HG03432 (cell line): ENCODE measurements around the gene SEMA3A.

Experiments
- ATAC-seq: cut with Tn5 transposase; IDR thresholded peaks from one replicate; pipeline ENCODE4 v1.9.1; 2021; ENCODE audit warnings: mild to moderate bottlenecking, moderate library complexity; ENCODE audit not compliant: unreplicated experiment

The SEMA3A gene

DNA sequence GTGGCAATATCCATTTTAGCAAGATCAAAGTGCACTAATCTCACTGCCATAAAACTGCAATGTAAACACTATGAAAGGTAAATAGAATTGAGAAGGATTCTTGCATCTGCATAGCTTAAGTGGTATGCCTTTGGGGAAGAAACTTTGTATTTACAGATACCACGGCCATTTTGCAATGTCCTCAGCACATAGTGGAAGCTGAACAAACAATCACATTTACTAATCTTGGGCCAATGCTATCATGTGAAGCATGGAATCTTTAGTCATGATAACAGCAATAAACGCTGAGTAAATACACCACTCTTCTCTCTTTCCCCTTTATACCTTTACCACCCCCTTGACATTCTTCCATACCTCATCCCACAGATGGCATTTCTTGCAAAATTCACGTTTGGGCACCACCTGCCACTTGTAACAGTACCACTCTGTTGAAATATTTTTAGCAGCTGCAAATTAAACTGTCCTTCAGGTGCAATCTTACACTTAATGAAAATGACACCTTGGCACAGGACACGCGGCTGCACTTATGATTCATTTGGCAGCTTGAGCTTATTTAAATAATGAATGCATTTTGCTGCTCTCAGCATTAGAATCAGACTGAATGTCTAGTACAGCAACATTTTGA, 171.8 kb downstream of the SEMA3A start:
- no peak for ATAC-seq

DNA sequence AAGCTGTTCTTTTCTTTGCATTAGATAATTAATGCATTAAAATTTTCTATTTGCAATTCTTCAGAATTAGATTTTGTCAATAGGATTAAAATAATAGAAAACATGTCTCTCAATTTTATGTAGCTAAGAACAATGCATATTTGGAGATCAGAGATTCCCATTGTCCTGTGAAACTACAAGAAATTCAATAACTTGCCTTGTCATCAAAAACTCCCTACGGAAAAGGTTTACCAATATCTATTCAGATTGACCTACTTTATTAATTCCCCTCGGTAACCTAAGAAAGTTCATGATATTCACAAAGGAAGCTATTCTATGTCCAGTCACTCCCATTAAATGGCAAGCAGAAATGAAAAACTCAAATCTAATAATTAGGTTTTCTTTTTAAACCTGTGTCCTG, 172.6 kb downstream of the SEMA3A start:
- ATAC-seq, result no peak

DNA sequence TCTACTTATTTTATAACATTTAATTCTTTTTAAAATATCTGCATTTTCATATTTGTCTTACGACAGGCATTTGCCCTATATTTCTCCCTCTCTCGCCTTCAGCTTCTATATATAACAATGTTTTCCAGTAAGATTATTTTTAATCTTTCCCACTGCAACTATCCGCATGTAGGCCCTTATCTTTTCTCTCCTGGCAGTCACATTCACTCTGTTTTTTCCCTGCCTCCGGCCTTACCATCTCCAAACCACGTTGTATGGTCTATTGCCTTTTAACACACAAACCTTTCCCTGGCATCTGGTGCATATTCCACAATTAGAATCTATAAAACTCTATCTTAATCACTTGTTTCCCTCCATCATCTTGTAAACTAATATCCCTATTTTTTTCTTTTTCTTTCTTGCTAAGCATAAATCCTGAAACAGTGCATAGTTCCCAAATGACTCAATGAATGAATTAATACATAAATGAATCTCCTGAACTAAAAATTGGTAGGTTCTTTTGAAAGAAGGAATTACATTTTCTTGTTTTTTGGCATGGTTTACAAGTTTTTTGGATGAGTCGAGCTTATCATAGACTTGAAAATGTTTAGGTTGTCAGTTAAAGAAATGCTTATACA, 173.2 kb downstream of the SEMA3A start:
- no peak for ATAC-seq

DNA sequence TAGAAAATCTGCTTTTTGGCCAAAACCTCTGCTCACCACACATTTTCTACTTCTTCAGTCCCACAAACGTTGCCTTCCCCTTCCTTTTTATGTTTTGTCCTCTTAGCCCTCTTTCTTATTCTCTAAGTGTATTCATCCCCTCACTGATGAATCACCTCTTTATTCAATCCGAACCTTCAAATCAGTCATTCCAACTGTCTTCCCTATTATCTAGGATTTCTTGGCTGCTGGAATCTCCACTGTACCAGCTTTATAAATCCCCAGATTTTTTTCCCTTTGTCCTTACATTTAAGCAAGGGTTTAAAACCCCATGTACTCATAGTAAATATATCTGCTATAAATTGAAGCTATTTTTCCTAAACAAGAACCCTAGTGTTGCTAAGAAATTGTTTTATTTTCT, 176.9 kb downstream of the SEMA3A start:
- ATAC-seq, result no peak

DNA sequence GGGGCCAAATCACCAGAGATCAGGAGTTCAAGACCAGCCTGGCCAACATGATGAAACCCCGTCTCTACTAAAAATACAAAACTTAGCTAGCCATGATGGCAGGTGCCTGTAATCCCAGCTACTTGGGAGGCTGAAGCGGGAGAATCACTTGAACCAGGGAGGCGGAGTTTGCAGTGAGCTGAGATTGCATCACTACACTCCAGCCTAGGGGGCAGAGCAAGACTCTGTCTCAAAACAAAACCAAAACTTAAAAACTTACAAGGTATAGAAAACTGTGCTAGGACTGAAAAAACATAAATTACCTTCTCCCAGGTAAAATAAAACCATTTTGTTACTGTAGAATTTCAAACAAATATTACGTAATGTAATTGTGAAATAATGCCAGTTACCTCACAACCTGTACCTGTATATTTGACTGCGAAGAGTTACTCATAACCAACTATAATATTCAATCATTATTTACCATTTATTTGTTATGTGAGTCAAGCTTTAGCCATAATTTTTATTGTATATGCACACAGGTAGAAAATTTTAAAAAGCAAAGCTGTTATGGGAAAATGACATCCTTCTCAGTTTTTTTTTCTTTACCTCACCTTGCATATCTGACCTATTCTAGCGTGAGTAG, 180.9 kb downstream of the SEMA3A start:
- no peak for ATAC-seq

DNA sequence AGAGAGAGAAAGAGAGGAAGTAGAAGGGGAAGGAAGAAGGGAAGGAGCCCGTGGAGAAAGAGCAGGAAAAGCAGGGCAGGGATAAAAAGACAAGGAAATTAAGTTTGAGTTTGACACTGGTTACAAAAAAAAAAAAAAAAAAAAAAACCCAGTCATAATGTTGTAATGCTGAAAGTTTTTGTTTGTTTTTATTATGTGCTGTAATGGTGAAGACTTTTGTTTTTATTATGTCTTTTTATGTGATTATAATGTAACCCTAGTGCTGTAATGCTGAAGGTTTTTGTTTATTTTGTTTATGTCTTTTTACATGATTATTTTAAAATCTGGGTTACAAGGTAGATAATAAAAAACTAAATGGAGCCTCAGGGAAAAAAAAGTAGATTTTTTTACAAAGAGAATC, 184.8 kb downstream of the SEMA3A start:
- no peak for ATAC-seq

DNA sequence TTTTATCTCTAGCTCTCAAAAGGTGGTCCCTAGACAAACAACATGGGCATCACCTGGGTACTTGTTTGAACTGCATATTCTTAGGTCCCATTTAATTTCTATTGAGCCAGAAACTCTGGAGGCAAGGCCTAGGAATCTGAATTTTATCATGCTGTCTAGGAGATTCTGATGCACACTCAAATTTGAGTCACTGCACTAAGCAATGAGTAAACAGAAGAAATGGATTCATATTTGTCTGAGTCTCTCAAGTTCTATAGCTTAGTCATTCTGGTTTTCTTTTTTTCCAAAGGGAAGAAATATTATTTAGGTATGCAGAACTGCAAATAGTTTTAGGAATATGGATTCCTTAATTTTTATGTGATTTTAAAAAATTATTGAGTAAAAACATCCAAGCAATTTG, 185.5 kb downstream of the SEMA3A start:
- no peak for ATAC-seq

DNA sequence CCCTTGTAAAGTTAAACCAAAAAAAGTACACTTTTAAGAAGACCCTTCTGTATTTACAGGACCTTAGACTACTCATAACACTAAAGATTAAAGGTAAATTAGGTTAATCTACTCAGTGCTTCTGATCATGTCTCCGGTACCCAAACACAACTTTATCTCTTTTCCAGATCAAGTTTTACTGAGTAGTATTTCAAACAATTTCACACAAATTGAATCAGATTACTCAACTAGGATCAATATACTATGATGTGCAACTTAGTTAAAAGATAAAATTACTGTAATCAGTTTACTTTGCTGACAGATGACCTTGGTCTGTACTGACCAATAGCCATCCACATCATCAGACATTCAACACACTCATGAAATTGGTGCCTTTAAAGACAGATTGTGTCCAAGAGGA, 191.4 kb downstream of the SEMA3A start:
- ATAC-seq, result no peak

DNA sequence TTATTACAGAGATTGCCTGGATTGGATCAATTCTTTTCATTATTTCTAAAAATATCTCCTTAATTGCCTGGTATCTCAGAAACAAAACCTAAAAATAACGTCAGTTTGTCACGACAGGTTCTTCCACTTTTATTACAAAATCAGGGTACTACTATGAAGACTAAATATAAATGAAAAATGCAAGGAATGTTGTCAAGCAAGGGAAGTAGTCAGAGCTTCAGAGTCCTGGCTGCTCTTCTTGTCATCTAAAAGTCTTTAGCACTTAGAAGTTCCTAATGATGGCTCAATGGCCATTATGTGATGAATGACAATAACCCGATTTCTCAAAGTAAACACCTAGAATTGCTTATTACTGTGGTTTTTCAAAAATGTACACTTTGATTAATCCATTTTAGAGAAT, 192.2 kb downstream of the SEMA3A start:
- ATAC-seq, result no peak

DNA sequence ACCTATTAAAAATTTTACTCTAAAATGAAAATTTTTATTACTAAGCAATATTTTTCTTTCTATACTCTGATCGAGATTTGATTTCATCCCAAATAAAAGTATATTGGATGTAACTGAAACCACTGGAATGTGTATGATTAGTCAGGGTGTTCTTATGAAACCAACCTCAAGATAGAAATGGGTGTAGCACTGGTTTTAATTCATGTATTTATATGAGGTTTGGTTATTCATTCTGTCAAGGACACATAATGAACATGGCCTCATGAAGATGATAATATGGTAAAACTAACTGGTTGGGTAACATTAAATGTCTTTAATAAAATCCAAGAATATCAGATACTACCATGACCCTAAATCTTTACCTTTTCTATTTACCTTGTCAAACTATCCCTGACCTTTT, 197.7 kb downstream of the SEMA3A start:
- ATAC-seq, result no peak

DNA sequence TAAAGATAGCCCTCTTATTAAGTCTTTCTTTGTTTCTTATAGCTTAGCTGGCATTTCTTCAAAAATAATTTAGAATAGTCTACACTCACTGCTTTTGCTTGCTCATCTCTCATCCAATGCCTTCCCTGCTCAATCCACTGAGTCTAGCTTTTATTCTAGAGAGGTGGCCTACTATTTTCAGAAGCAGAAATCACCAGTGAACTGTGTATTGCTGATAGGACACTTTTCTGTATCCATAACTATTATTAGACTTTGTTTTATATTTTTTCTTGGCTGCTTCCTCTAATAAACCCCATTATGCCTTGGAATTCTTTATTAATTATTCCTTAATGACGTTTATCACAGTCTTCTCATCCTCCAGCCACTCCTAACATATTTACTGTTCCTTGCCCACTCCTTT, 206.8 kb downstream of the SEMA3A start:
- no peak for ATAC-seq

DNA sequence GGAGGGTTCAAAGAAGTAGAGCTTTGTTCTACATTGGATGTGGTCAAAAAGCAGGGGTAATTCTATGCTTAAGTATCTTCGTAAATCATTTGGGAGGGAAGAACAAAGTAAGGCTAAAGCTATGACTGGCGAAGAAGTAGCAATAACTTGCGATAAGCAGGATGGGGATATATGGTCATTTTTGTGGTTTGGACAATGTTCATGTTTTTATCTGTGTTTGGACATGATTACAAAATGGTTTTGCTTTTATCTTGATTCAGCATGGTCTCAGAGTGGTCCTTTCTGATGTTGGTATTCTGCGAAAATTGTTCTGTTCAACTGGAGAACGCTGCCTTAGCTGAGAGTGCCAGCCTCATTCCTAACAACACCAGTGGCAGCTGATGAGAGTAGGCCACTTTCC, 208.8 kb downstream of the SEMA3A start:
- no peak for ATAC-seq

DNA sequence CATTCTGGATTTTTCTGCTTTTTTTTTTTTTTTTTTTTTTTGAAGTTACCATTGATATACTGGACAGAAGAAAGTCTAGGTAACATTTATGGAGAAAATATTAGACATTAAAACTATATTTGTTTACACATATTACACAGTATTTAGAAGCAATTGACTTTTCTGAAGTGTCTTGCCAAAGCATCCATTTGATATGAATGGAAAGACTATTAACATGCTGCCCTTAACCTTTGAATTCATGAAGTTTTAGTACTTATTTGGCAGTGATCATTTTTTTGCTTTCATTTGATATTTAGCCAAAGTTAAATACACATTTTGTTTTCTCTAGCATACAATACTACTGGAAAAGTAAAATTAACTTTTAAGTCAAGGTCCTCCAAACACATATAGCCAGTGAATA, 210.0 kb downstream of the SEMA3A start:
- no peak for ATAC-seq

DNA sequence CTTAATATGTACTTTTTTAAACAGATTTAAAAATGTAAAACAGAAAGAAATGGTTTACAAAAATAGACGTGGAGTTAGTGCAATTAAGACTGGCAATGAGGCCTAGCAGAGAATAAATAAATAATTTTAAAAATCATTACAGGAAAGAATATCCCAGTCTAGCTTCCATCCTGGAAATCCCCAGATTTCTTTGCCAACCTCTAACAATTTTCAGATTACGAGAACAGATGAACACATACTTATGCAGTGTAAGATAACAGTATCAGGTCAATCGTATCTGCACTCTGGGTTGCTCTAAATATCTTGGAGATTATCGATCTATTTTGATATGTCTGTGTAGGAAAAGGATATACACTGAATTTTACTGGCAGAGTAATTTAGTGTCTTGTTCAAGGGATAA, 210.5 kb downstream of the SEMA3A start:
- ATAC-seq, result no peak

DNA sequence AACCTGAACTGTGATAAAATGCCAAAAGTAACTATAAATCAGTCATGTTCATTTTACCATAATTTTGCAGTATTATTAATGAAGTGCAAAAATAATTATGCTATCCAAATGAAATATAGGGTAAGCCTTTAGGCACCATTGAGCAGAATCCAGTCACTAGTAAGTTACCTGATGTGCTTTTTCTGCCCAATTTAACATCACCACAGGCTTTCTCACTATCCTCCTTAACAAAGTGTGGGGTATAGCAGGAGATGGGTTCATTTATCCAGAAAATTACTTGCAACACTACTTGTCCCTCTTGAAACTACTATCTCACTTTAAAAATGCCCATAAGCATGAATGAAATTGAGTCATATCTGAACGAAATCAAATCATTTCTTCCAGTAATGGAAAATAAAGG, 211.0 kb downstream of the SEMA3A start:
- no peak for ATAC-seq

DNA sequence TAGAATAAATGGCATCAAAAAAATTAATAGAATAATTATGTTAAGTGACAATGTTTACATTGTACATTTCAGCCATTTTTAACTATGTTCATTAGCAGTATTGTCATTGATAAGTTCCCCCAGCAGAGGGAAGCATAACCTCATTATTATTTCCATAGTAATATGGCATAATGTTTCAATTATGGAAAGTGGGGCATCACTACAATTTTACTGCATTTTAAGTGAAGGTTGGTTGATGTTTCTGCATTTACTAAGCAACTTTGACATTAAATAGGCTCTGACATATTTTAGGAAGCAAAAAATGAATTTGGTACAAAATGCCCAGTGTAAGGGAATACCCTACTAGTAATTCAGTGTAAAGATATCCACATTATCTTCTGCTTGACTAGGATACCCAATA, 218.3 kb downstream of the SEMA3A start:
- peak; percentile 88 for ATAC-seq

DNA sequence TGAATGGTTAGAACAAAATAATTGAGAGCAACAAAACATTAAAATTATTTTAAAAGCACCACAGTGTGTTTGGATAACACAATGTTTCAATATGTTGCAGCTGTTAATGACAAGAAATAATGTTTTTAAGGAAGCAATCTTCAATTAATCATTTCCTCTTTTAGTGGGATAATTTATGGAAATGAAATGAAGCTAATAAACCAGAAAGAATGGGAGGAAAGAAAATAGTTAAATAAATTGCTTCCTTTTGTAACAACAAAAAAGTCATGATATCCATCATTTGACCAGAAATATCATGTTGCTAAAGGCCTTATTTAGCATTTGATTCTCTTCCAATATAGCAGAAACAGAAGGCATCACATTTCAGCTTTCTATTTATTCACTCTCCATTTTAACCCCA, 224.5 kb downstream of the SEMA3A start:
- ATAC-seq, result no peak

DNA sequence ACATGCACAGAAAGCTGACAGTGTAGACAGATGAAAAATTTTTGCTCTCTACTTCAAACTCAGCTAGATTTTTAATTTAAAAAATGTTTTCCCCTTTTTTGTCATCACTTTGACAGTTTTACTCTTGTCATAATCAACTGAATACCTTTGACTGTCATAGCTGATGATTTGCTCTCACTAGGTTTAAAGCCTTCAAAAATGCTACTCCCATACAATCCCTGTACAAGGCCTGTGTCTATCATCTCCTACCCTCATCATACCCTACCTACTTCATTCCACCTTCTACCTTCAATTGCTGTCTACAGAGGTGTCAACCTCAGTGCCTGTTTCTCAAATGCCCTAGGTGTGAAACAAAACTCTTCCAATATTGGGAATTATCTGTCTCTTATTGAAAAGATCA, 230.3 kb downstream of the SEMA3A start:
- ATAC-seq, result no peak

DNA sequence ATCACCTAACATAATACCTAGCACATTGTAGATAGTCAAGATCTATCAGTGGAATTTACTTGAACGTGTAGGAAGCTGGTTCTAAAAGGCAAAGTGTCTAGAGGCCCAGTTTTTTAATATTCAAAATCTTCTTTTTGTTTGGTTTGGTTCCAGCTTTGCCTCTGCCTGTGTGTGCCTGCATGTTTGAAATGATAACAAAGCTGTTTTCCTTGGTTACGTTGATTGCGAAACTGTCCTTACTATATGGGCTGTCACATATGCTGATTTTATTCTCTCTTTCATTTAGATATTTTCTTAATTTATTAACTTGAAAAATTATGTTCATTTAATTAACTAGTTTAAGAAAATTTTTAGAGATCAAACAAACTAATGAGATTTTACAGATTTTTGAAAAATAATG, 237.3 kb downstream of the SEMA3A start:
- ATAC-seq, result no peak

DNA sequence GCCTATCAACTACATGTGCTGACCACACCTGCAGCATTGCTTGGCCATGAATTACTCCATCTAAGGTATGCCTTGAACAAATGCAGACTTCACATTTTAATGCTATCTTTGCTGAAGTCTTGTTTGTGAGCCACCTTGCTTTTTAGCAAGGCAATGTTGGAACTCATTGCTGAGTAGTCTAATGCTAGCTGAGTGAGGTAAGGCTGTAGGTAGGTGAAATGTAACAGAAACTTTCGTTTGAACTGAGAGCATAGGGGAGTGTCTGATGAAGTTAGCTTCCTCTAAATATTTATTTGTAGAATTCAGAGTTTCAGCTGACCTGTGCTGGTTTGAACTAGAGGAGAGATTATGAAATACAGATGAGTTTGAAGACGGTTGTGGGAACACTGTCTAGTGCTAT, 238.5 kb downstream of the SEMA3A start:
- ATAC-seq, result no peak

DNA sequence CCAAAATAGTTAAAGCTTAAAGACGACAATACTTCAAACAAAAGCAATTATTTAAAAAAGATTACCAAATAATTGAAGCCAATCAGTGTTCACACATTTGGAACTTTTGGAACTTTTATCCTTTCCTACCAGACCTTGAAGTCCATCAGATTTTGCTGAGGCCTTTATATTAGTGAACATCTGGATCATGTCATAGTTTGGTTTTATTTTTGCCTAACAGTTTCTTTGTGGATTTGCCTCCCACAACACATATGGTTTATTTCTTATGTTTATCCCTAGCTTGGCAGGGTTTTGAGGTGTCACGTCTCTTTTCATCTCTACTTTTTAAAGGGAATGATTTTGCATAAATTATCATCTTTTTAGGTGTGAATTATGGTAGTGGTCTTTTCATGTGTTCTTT, 242.4 kb downstream of the SEMA3A start:
- no peak for ATAC-seq

DNA sequence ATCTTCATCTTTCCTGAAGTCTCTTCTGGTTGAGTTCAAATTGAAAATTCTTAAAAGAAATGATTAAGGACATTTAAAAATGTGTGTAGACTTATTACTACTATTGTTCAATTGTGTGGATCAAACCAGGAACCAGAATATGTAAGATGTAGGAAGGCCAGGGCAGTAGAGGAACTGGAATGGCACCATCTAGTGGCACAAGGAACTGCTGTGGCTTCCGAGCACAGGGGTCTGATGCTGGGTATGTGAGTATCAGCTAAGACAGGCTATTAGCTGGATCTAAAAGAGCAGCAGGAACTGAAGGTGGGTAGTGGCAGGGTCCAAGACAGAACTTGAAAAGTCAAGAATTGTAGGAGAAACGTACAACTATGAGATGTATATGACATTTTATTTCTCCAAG, 247.3 kb downstream of the SEMA3A start:
- peak; percentile 93 for ATAC-seq

DNA sequence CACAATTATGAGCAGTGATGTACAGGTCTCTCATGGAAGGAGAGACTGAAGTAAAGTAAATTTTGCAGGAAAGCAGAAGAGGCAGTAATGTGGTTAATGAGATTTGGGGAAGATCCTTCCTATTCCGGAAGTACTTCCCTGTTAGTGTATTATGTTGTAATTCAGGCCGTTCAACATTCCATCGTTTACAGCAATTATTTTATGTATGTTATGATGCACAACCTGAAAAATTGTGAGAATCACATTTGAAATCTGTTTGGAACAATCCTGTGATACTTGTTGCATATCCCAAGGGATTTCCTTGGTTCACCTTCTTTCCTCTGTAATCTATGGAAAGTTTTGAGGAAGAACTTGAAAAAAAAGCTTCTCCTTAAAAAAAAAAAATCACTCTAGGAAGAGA, 247.8 kb downstream of the SEMA3A start:
- no peak for ATAC-seq
